Neural crest cell (in vitro differentiated cells): Measurements from ENCODE around the gene ADCY3. TPM values are rescaled to one million over a fixed set of nuclear protein-coding genes. Genes with fewer than 3 reads are reported as not detected.

Experiments used
- DNase-seq: peaks from one replicate; pipeline ENCODE4 v3.0.0; 2021; ENCODE audit warnings: low read depth, mixed read lengths, low spot score
- H3K27ac Mint-ChIP-seq: one replicate; pipeline ENCODE4 v1.8.0; 2021; ENCODE audit warnings: mild to moderate bottlenecking, mixed read lengths; ENCODE audit not compliant: unreplicated experiment
- H3K27me3 Mint-ChIP-seq: 2 replicates; pipeline ENCODE4 v1.8.0; 2021; ENCODE audit warnings: low read depth, mild to moderate bottlenecking, mixed read lengths
- H3K36me3 Mint-ChIP-seq: 2 replicates; pipeline ENCODE4 v1.8.0; 2021; ENCODE audit warnings: low read depth, mild to moderate bottlenecking, mixed read lengths
- H3K4me1 Mint-ChIP-seq: 2 replicates; pipeline ENCODE4 v1.8.0; 2021; ENCODE audit warnings: mixed read lengths
- H3K4me3 Mint-ChIP-seq: one replicate; pipeline ENCODE4 v1.8.0; 2021; ENCODE audit warnings: mild to moderate bottlenecking, mixed read lengths
- H3K9me3 Mint-ChIP-seq: 2 replicates; pipeline ENCODE4 v1.8.0; 2021; ENCODE audit warnings: mixed read lengths
- CTCF ChIP-seq: fragments of 200-600 bp; sonication (generic); conservative IDR thresholded peaks from 2 replicates; pipeline ENCODE4 v1.5.0; 2021; ENCODE audit warnings: antibody characterized with exemption, mild to moderate bottlenecking
- total RNA-seq: library from RNA; stranded (reverse); gene quantifications from 2 replicates; pipeline ENCODE4 v1.2.1, GENCODE V29; 2021

Gene ADCY3
- total RNA-seq, 1 donor from 2014 or later: 49.2 TPM

DNA sequence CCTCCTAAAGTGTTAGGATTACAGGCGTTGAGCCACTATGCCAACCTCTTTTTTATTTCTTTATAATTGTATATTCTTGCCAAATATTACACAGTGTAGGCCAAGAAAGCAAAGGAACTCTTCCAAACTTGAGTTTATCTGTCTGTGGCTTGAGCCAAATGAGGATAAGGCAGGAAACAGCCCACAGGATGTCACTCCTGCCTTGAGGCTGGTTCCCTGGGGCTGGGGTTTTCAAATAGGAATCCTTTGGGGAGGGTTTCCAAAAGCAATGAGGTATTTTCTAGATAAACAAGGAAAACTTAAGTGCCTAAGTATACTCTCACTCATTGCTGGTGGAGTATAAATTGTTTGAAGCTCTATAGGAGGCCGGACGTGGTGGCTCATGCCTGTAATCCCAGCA is 56.4 kb downstream of the ADCY3 start:
- H3K9me3 Mint-ChIP-seq: no peaks in the 10 kb centered on the region
- no peaks in the 10 kb centered on the region for H3K36me3 Mint-ChIP-seq
- no peak for TF ChIP-seq CTCF
- H3K4me3 Mint-ChIP-seq: no peak overlapping the region
- no peaks in the 10 kb centered on the region for H3K27me3 Mint-ChIP-seq
- peaks cover 4% of the 10 kb centered on the region for H3K4me1 Mint-ChIP-seq
- no peak for DNase-seq
- H3K27ac Mint-ChIP-seq: no peak overlapping the region

GRCh38 chr2:24861500-24861899 is 58.5 kb downstream of the ADCY3 start:
- Mint-ChIP-seq H3K9me3 (no peaks in the 10 kb centered on the region), H3K4me3 (no peak overlapping the region), H3K27me3 (no peaks in the 10 kb centered on the region), H3K36me3 (no peaks in the 10 kb centered on the region), H3K4me1 (peaks cover 2% of the 10 kb centered on the region), H3K27ac (no peak overlapping the region)
- no peak for TF ChIP-seq CTCF
- DNase-seq: no peak

- peaks cover 4% of the 10 kb centered on the region for H3K36me3 Mint-ChIP-seq
- no peak overlapping the region for H3K27ac Mint-ChIP-seq
- no peaks in the 10 kb centered on the region for H3K27me3 Mint-ChIP-seq
- H3K9me3 Mint-ChIP-seq: no peaks in the 10 kb centered on the region
- H3K4me3 Mint-ChIP-seq: no peak overlapping the region
- DNase-seq: no peak
- no peak for TF ChIP-seq CTCF
- peaks cover 11% of the 10 kb centered on the region for H3K4me1 Mint-ChIP-seq
Measured at GRCh38 chr2:24860631-24861030, 59.4 kb downstream of the ADCY3 start.

DNA sequence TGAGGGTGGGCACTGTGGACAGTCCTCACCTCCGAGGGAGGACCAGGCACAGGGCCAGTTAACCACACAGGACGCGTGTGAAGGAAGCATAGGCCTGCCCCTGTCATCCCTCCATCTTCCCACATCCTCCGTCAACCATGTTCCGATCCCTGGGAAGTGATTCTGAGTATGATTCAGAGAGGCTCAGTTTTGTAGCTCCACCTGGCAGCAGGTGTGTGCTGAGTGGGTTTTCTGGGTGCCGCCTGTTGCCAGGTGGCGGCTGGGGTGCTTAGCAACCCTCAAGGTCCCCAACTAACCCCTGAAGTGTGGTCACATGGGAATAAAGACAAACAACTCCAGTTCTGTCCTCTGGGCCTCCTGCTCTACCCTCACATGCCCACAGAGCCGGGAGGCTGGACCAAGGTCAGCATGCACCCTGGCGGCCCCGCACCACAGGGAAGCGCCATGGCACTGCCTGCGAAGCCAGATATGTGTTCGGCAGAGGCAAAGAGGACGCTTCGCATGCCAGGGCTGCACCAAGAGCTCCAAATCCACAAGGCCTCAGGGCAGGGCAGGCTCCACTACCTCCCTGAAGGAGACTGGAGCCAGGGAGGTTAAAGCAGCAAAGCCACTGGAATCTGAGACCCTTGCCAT is 60.0 kb downstream of the ADCY3 start:
- Mint-ChIP-seq H3K9me3 (no peaks in the 10 kb centered on the region), H3K36me3 (peaks cover 4% of the 10 kb centered on the region), H3K27ac (no peak overlapping the region), H3K4me3 (no peak overlapping the region), H3K27me3 (no peaks in the 10 kb centered on the region), H3K4me1 (peaks cover 14% of the 10 kb centered on the region)
- DNase-seq: no peak
- no peak for TF ChIP-seq CTCF

- DNase-seq: no peak
- Mint-ChIP-seq H3K27me3 (no peaks in the 10 kb centered on the region), H3K27ac (no peak overlapping the region), H3K4me1 (peaks cover 18% of the 10 kb centered on the region), H3K9me3 (no peaks in the 10 kb centered on the region), H3K36me3 (peaks cover 4% of the 10 kb centered on the region), H3K4me3 (no peak overlapping the region)
- TF ChIP-seq CTCF: no peak
Measured at GRCh38 chr2:24858996-24859395, 61.0 kb downstream of the ADCY3 start.
